K562 (cell line): ENCODE results near the gene CHN2. TPM values are rescaled to one million over a fixed set of nuclear protein-coding genes. Genes with fewer than 3 reads are reported as not detected.

Experiments
- ATAC-seq: fragments of 200-7000 bp; cut with Tn5 transposase; 3 replicates; pipeline ENCODE4 v1.9.1; 2020; ENCODE audit warnings: moderate library complexity
- BruUV-seq: library from RNA; stranded (reverse); fragments of 400-500 nt; replicated peaks from 2 replicates; lab custom pipeline; 2021; lab: Mats Ljungman, UMichigan
- CTCF ChIA-PET: fragments of 300-600 bp; formaldehyde crosslinking; extraction: SDS; loops from one replicate; lab custom pipeline; 2021; ENCODE audit warnings: low intra/inter-chr PET ratio; lab: Yijun Ruan, JAX
- POLR2A ChIA-PET: fragments of 300-600, 350-650 bp; sonication (Branson Sonifier 250); formaldehyde crosslinking; extraction: SDS; loops from one replicate; lab custom pipeline; 2021; ENCODE audit warnings: antibody characterized with exemption, inconsistent platforms; lab: Yijun Ruan, JAX
- DNase-seq, 4 experiments: peaks; one replicate each; pipeline versions ENCODE4 v3.0.0 to v3.0.0-alpha.2; 2011 to 2018; ENCODE audit warnings: low spot score in 3 of 4, mixed read lengths in 3 of 4; ENCODE audit errors: extremely low read depth in 1 of 4
- FAIRE-seq: peaks from 2 replicates; lab custom pipeline; 2011; peaks lifted over from hg19 to GRCh38; lab: Jason Lieb, UNC
- H2AFZ ChIP-seq: 2 replicates; pipeline ENCODE4 v1.6.0; 2011; ENCODE audit warnings: low read depth, low read length, control low read depth, inconsistent platforms
- H3K27ac ChIP-seq: fragments of 200-600 bp; 3 replicates; pipeline ENCODE4 v1.8.0; 2011; ENCODE audit warnings: low read depth, mild to moderate bottlenecking, control low read depth, inconsistent platforms, low read length, moderate library complexity, mixed read lengths; ENCODE audit errors: extremely low read depth
- H3K27me3 ChIP-seq, 2 experiments: fragments of 300-600 bp in 1 of 2; 2 replicates in 1 of 2; 3 replicates in 1 of 2; pipeline versions ENCODE4 v1.6.0 to v1.8.0; 2011; ENCODE audit warnings: inconsistent platforms in 2 of 2, low read length in 2 of 2, mild to moderate bottlenecking in 1 of 2, mixed read lengths in 1 of 2, moderate library complexity in 1 of 2; ENCODE audit not compliant: control insufficient read depth in 2 of 2, insufficient read depth in 2 of 2
- H3K36me3 ChIP-seq: fragments of 300-600 bp; 3 replicates; pipeline ENCODE4 v1.8.0; 2011; ENCODE audit warnings: mild to moderate bottlenecking, low read length, inconsistent platforms; ENCODE audit not compliant: control insufficient read depth, insufficient read depth
- H3K4me1 ChIP-seq, 2 experiments: fragments of 200-600 bp in 1 of 2; replicated peaks in 1 of 2; 2 replicates in 1 of 2; 3 replicates in 1 of 2; pipeline versions ENCODE4 v1.5.1 to v1.8.0; 2011; ENCODE audit warnings: inconsistent platforms in 2 of 2, low read length in 2 of 2, mild to moderate bottlenecking in 1 of 2, mixed read lengths in 1 of 2, moderate library complexity in 1 of 2; ENCODE audit not compliant: control insufficient read depth in 2 of 2, insufficient read depth in 2 of 2
- H3K4me2 ChIP-seq: 2 replicates; pipeline ENCODE4 v1.6.1; 2011; ENCODE audit warnings: low read length, control low read depth, inconsistent platforms, mixed read lengths; ENCODE audit not compliant: insufficient read depth
- H3K4me3 ChIP-seq: fragments of 200-600 bp; sonication (generic), shearing (Covaris generic); 2 replicates; pipeline ENCODE4 v1.5.1; 2016; ENCODE audit warnings: control low read depth, inconsistent platforms
- H3K79me2 ChIP-seq: fragments of 200-600 bp; 3 replicates; pipeline ENCODE4 v1.8.0; 2011; ENCODE audit warnings: low read length, inconsistent platforms; ENCODE audit not compliant: control insufficient read depth, insufficient read depth
- H3K9ac ChIP-seq, 2 experiments: 2 replicates each; pipeline versions ENCODE4 v1.6.0 to v1.6.1; 2011; ENCODE audit warnings: low read depth in 2 of 2, low read length in 2 of 2, control low read depth in 1 of 2, inconsistent platforms in 1 of 2, mild to moderate bottlenecking in 1 of 2, mixed read lengths in 1 of 2; ENCODE audit not compliant: insufficient read depth in 1 of 2
- H3K9me1 ChIP-seq: one replicate; pipeline ENCODE4 v1.6.0; 2011; ENCODE audit warnings: inconsistent platforms, mild to moderate bottlenecking, low read length, moderate library complexity; ENCODE audit not compliant: control insufficient read depth, insufficient read depth
- H3K9me3 ChIP-seq: replicated peaks from 2 replicates; pipeline ENCODE4 v1.5.1; 2011; ENCODE audit warnings: low read depth, low read length, inconsistent platforms; ENCODE audit not compliant: control insufficient read depth, insufficient read depth
- H4K20me1 ChIP-seq: replicated peaks from 2 replicates; pipeline ENCODE4 v1.6.1; 2011; ENCODE audit warnings: low read length, inconsistent platforms, mixed read lengths; ENCODE audit not compliant: control insufficient read depth, insufficient read depth
- COPS2 ChIP-seq: fragments of 450-650 bp; conservative IDR thresholded peaks from 2 replicates; pipeline ENCODE4 v1.6.1; 2016; ENCODE audit warnings: mild to moderate bottlenecking, moderate library complexity
- JUNB ChIP-seq: fragments of 450-650 bp; formaldehyde crosslinking; conservative IDR thresholded peaks from 2 replicates; pipeline ENCODE4 v1.4.0; 2020; ENCODE audit warnings: mild to moderate bottlenecking
- NBN ChIP-seq: fragments of 450-650 bp; IDR thresholded peaks from 2 replicates; pipeline ENCODE4 v1.6.1; 2016; ENCODE audit warnings: low read depth, mild to moderate bottlenecking
- NR1H2 ChIP-seq: sonication (generic); formaldehyde crosslinking; IDR thresholded peaks from 2 replicates; pipeline ENCODE4 v1.4.0; 2020; ENCODE audit warnings: mild to moderate bottlenecking, missing genetic modification reagents
- TEAD2 ChIP-seq: fragments of 450-650 bp; IDR thresholded peaks from 2 replicates; pipeline ENCODE4 v1.6.1; 2016; ENCODE audit warnings: missing genetic modification characterization, control low read depth, missing compliant biosample characterization
- YBX1 ChIP-seq: fragments of 450-650 bp; IDR thresholded peaks from 2 replicates; pipeline ENCODE4 v1.7.1; 2016; ENCODE audit warnings: mild to moderate bottlenecking
- ZNF217 ChIP-seq: sonication (generic); formaldehyde crosslinking; IDR thresholded peaks from 2 replicates; pipeline ENCODE4 v1.8.0; 2022; ENCODE audit warnings: mild to moderate bottlenecking, missing genetic modification reagents
- WGBS: fragments of 100-300 bp; shearing (Covaris generic); methylation state at CpG from one replicate; pipeline ENCODE4 v1.1.6; 2016; ENCODE audit warnings: low coverage, mixed read lengths; ENCODE audit not compliant: insufficient coverage; ENCODE audit errors: missing lambda C conversion rate; 5-methylcytosine and 5-hydroxymethylcytosine counted together
- in situ Hi-C: fragments of 300-500 bp; cut with MboI; formaldehyde crosslinking; loops from 4 replicates; pipeline ENCODE4 v1.15.0; 2018; ENCODE audit warnings: inconsistent platforms, mixed read lengths
- intact Hi-C: fragments of 100-400 bp; cut with micrococcal nuclease; formaldehyde crosslinking; loops from 2 replicates; pipeline ENCODE4 v1.14.2; 2022
- polyA plus RNA-seq, 8 experiments: library from polyadenylated mRNA; depleted of rRNA in 4 of 8; stranded (reverse) in 5 of 8; unstranded in 3 of 8; fragments of >200 nt; fragmentation: Nextera tagmentation in 2 of 8; fragmentation: Illumina TruSeq in 1 of 8; extraction: Ambion mirVana in 2 of 8; extraction: Trizol in 1 of 8; gene quantifications; 2 replicates each; pipeline versions ENCODE4 v1.2.1 to v1.2.3, GENCODE V29; 2011 to 2014; ENCODE audit warnings: inconsistent platforms in 1 of 8, missing spikeins in 1 of 8
- total RNA-seq, 7 experiments: library from RNA; depleted of rRNA in 6 of 7; stranded (reverse); fragments of >200 nt in 6 of 7; fragmentation: Illumina TruSeq in 2 of 7; extraction: Trizol in 2 of 7; gene quantifications; 2 replicates each; pipeline versions ENCODE4 v1.2.1 to v1.2.3, GENCODE V29; 2011 to 2021; ENCODE audit warnings: low replicate concordance in 1 of 7
- TF ChIP-seq, protein P1 (sequence below): sonication (generic); formaldehyde crosslinking; IDR thresholded peaks from 2 replicates; pipeline ENCODE4 v1.8.0; 2022; ENCODE audit warnings: mild to moderate bottlenecking, missing genetic modification reagents

CHN2 gene
- total and polyA plus RNA-seq, 9 of the 15 experiments (the other 6 are each of a cell fraction or from before 2014, with no cell fraction given), result 0.12 to 2.1 (median 0.31) TPM; not detected in 1

- no peak for TF ChIP-seq COPS2
- no peak for TF ChIP-seq NR1H2 (CRISPR knock-in tag)
- no peak for TF ChIP-seq NBN
- TF ChIP-seq YBX1, result no peak
- TF ChIP-seq, protein P1, sequence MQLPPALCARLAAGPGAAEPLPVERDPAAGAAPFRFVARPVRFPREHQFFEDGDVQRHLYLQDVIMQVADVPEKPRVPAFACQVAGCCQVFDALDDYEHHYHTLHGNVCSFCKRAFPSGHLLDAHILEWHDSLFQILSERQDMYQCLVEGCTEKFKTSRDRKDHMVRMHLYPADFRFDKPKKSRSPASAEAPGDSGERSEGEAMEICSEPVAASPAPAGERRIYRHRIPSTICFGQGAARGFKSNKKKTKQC (CRISPR knock-in tag), result no peak
- TF ChIP-seq JUNB (CRISPR knock-in tag), result no peak
- no peak for TF ChIP-seq TEAD2 (tag)
- TF ChIP-seq ZNF217 (CRISPR knock-in tag), result no peak
- ATAC-seq, result no peak
- Histone ChIP-seq H4K20me1 (no peaks in the 10 kb centered on the region), H3K4me1 (no peaks in the 10 kb centered on the region), H3K36me3 (no peaks in the 10 kb centered on the region), H3K9ac (no peak overlapping the region), H3K79me2 (no peaks in the 10 kb centered on the region), H3K27me3 (peaks cover 7 to 10% of the 10 kb centered on the region in 2 experiments; a peak in 3 of 5 replicates), H3K9me1 (peaks cover 2% of the 10 kb centered on the region), H3K4me3 (no peak overlapping the region), H3K4me2 (no peak overlapping the region), H2AFZ (no peak overlapping the region), H3K9me3 (no peaks in the 10 kb centered on the region), H3K27ac (no peak overlapping the region)
- DNase-seq, result no peak
- CTCF ChIA-PET, result no interaction called here
- no peak for FAIRE-seq
- WGBS, result 0% methylated on average over 7 of the region's 8 CpGs
- BruUV-seq, result no TSS peak
- in situ Hi-C loops (no loop called here), intact Hi-C loops (no loop called here)
- POLR2A ChIA-PET, result interaction anchor here (0.6 kb wide), 1 partner anchor 114 kb away, joined by 3 read pairs; no protein-coding TSS in a partner anchor
Observed at GRCh38 chr7:29511851-29512250, 317.3 kb downstream of the CHN2 start.
